PFSK-1 (cell line): Measurements from ENCODE around the gene CNOT8.

Experiments used
- POLR2AphosphoS5 ChIP-seq: IDR thresholded peaks from 2 replicates; pipeline ENCODE4 v1.6.1; 2012; ENCODE audit warnings: low read depth, mild to moderate bottlenecking, control low read depth, low read length, moderate library complexity
- REST ChIP-seq, 2 experiments: IDR thresholded peaks; 2 replicates each; pipeline versions ENCODE4 v1.6.1 to v1.8.0; 2011 to 2012; ENCODE audit warnings: low read depth in 2 of 2, low read length in 2 of 2, control low read depth in 1 of 2, inconsistent platforms in 1 of 2, mild to moderate bottlenecking in 1 of 2, moderate library complexity in 1 of 2; ENCODE audit not compliant: insufficient read depth in 1 of 2
- SIN3A ChIP-seq: IDR thresholded peaks from 2 replicates; pipeline ENCODE4 v1.6.1; 2012; ENCODE audit warnings: mild to moderate bottlenecking, low read length, moderate library complexity, borderline replicate concordance; ENCODE audit not compliant: insufficient read depth
- TAF1 ChIP-seq: IDR thresholded peaks from 2 replicates; pipeline ENCODE4 v1.6.1; 2012; ENCODE audit warnings: low read length, control low read depth, borderline replicate concordance; ENCODE audit not compliant: insufficient read depth

- no peak for TF ChIP-seq TAF1
- TF ChIP-seq POLR2AphosphoS5 = no peak
- TF ChIP-seq REST (IDR thresholded peaks at IDR 0.05; ENCODE audit: insufficient read depth in 1 of 2, low read depth in 2 of 2, low read length in 2 of 2) = no peak
- no peak for TF ChIP-seq SIN3A
Measured at GRCh38 chr5:154860765-154861164, 2.3 kb downstream of the CNOT8 start.
